Karpas-422 (cell line): ENCODE measurements around the gene P2RY11. TPM values are rescaled to one million over a fixed set of nuclear protein-coding genes. Genes with fewer than 3 reads are reported as not detected.
A peak's percentile ranks its signal among the peaks of the same experiment; 100 is the strongest.

Experiments
- DNase-seq: peaks from one replicate; pipeline ENCODE4 v3.0.0-alpha.2; 2015
- H2AFZ ChIP-seq: fragments of 200-600 bp; sonication (generic); 2 replicates; pipeline ENCODE4 v1.6.1; 2014; ENCODE audit warnings: antibody characterized with exemption, low read length, mixed read lengths
- H3K27ac ChIP-seq: fragments of 200-600 bp; sonication (generic); 2 replicates; pipeline ENCODE4 v1.5.1; 2014; ENCODE audit warnings: mild to moderate bottlenecking, low read length, moderate library complexity
- H3K27me3 ChIP-seq: fragments of 200-600 bp; sonication (generic); 2 replicates; pipeline ENCODE4 v1.6.1; 2014; ENCODE audit warnings: low read length, mixed read lengths
- H3K36me3 ChIP-seq: fragments of 200-600 bp; sonication (generic); 2 replicates; pipeline ENCODE4 v1.6.1; 2014; ENCODE audit warnings: low read length, mixed read lengths; ENCODE audit not compliant: insufficient read depth
- H3K4me1 ChIP-seq: fragments of 200-600 bp; sonication (generic); 2 replicates; pipeline ENCODE4 v1.6.1; 2014; ENCODE audit warnings: mild to moderate bottlenecking, low read length, mixed read lengths
- H3K4me2 ChIP-seq: fragments of 200-600 bp; sonication (generic); 2 replicates; pipeline ENCODE4 v1.6.1; 2014; ENCODE audit warnings: low read length, low read depth, mild to moderate bottlenecking; ENCODE audit not compliant: poor library complexity, severe bottlenecking
- H3K4me3 ChIP-seq: fragments of 200-600 bp; sonication (generic); 2 replicates; pipeline ENCODE4 v1.5.1; 2014; ENCODE audit warnings: mild to moderate bottlenecking, antibody characterized with exemption, low read length, mixed read lengths
- H3K79me2 ChIP-seq: fragments of 200-600 bp; sonication (generic); 2 replicates; pipeline ENCODE4 v1.6.1; 2014; ENCODE audit warnings: mild to moderate bottlenecking, low read length, mixed read lengths
- H3K9ac ChIP-seq: fragments of 200-600 bp; sonication (generic); 2 replicates; pipeline ENCODE4 v1.6.0; 2014; ENCODE audit warnings: low read length
- H3K9me2 ChIP-seq: fragments of 200-600 bp; sonication (generic), shearing (Covaris generic); replicated peaks from 2 replicates; pipeline ENCODE4 v1.6.0; 2014; ENCODE audit warnings: mild to moderate bottlenecking, low read length, moderate library complexity; ENCODE audit not compliant: insufficient read depth
- H3K9me3 ChIP-seq: fragments of 300-700, 200-600 bp; sonication (generic); 2 replicates; pipeline ENCODE4 v1.6.1; 2014; ENCODE audit warnings: low read length, mixed read lengths
- H4K20me1 ChIP-seq: fragments of 200-600 bp; sonication (generic); 2 replicates; pipeline ENCODE4 v1.6.1; 2014; ENCODE audit warnings: mild to moderate bottlenecking, antibody characterized with exemption, low read length, low read depth; ENCODE audit not compliant: insufficient read depth
- total RNA-seq: library from RNA; depleted of rRNA; stranded (reverse); fragments of >200 nt; shearing (Covaris generic); gene quantifications from 2 replicates; pipeline ENCODE4 v1.2.3, GENCODE V29; 2014; ENCODE audit warnings: low replicate concordance

Gene P2RY11
- total RNA-seq, 1 experiment from 2014 or later: 1.7 TPM

DNA sequence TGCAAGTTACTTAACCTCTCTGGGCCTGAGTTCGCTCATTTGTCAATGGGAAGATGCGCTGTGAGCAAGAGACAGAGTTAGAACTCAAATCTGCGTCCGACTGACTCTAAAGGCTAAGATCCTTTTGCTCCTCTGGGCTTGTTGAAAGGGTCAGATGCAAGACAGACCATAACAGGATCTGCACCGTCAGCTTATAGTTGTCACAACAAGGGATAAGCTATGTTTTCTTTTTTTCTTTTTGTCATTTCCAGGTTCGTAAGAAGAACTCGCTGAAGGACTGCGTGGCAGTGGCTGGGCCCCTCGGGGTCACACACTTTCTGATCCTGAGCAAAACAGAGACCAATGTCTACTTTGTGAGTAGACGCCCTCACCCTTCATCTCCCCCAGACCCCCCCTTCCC, 4.2 kb upstream of the P2RY11 start:
- Histone ChIP-seq H3K27me3 (no peaks in the 10 kb centered on the region), H2AFZ (no peak overlapping the region), H3K4me2 (peak overlapping the region; percentile 96), H3K9me3 (no peaks in the 10 kb centered on the region), H3K27ac (peak overlapping the region; percentile 86), H3K79me2 (peaks cover 25% of the 10 kb centered on the region), H3K4me3 (peak overlapping the region; percentile 100), H3K36me3 (peaks cover 32% of the 10 kb centered on the region), H3K9ac (peak overlapping the region; percentile 100), H3K9me2 (no peaks in the 10 kb centered on the region), H3K4me1 (peaks cover 57% of the 10 kb centered on the region), H4K20me1 (0 out of 2 replicates have a peak, but pooled peaks cover 6% of the 10 kb centered on the region)
- DNase-seq: no peak

- Histone ChIP-seq H2AFZ (no peak overlapping the region), H3K79me2 (peaks cover 25% of the 10 kb centered on the region), H3K4me2 (peak overlapping the region; percentile 96), H3K9me3 (no peaks in the 10 kb centered on the region), H3K4me3 (peak overlapping the region; percentile 100; the same call in 1 of the 2 replicates), H3K9ac (peak overlapping the region; percentile 100), H3K4me1 (peaks cover 50% of the 10 kb centered on the region), H3K27ac (peak overlapping the region; percentile 86), H3K36me3 (peaks cover 32% of the 10 kb centered on the region), H3K27me3 (no peaks in the 10 kb centered on the region), H4K20me1 (0 out of 2 replicates have a peak, but pooled peaks cover 6% of the 10 kb centered on the region), H3K9me2 (no peaks in the 10 kb centered on the region)
- no peak for DNase-seq
These were observed 3.6 kb upstream of the P2RY11 start for GRCh38 chr19:10107817-10108367.

GRCh38 chr19:10109528-10109927, 2.0 kb upstream of the P2RY11 start:
- H3K4me2 ChIP-seq: no peak overlapping the region
- no peak overlapping the region for H3K4me3 ChIP-seq
- H3K36me3 ChIP-seq: peaks cover 32% of the 10 kb centered on the region
- no peak overlapping the region for H2AFZ ChIP-seq
- no peak overlapping the region for H3K27ac ChIP-seq
- H3K79me2 ChIP-seq: peaks cover 25% of the 10 kb centered on the region
- peaks cover 45% of the 10 kb centered on the region for H3K4me1 ChIP-seq
- H3K27me3 ChIP-seq: no peaks in the 10 kb centered on the region
- H3K9ac ChIP-seq: no peak overlapping the region
- no peaks in the 10 kb centered on the region for H3K9me3 ChIP-seq
- no peak for DNase-seq
- no peaks in the 10 kb centered on the region for H3K9me2 ChIP-seq
- H4K20me1 ChIP-seq: peaks cover 18% of the 10 kb centered on the region; the same call in 1 of the 2 replicates

GRCh38 chr19:10110076-10110971, 1.2 kb upstream of the P2RY11 start:
- no peak overlapping the region for H3K4me2 ChIP-seq
- H4K20me1 ChIP-seq: peaks cover 18% of the 10 kb centered on the region; the same call in 1 of the 2 replicates
- H3K79me2 ChIP-seq: peaks cover 25% of the 10 kb centered on the region
- no peak overlapping the region for H3K4me3 ChIP-seq
- H3K36me3 ChIP-seq: peaks cover 32% of the 10 kb centered on the region
- no peak overlapping the region for H3K9ac ChIP-seq
- no peak overlapping the region for H2AFZ ChIP-seq
- no peaks in the 10 kb centered on the region for H3K9me3 ChIP-seq
- no peaks in the 10 kb centered on the region for H3K9me2 ChIP-seq
- DNase-seq: no peak
- peaks cover 37% of the 10 kb centered on the region for H3K4me1 ChIP-seq
- no peak overlapping the region for H3K27ac ChIP-seq
- no peaks in the 10 kb centered on the region for H3K27me3 ChIP-seq

GRCh38 chr19:10110972-10111317, 548 bp upstream of the P2RY11 start:
- H3K4me3 ChIP-seq: no peak overlapping the region
- peaks cover 21% of the 10 kb centered on the region; the same call in 1 of the 2 replicates for H4K20me1 ChIP-seq
- DNase-seq: no peak
- H3K9me3 ChIP-seq: no peaks in the 10 kb centered on the region
- no peak overlapping the region for H2AFZ ChIP-seq
- no peak overlapping the region for H3K4me2 ChIP-seq
- no peaks in the 10 kb centered on the region for H3K27me3 ChIP-seq
- no peaks in the 10 kb centered on the region for H3K9me2 ChIP-seq
- H3K27ac ChIP-seq: no peak overlapping the region; the same call in 1 of the 2 replicates
- peaks cover 32% of the 10 kb centered on the region for H3K36me3 ChIP-seq
- H3K79me2 ChIP-seq: peaks cover 25% of the 10 kb centered on the region
- H3K4me1 ChIP-seq: peaks cover 31% of the 10 kb centered on the region
- H3K9ac ChIP-seq: no peak overlapping the region

GRCh38 chr19:10112037-10112761, 706 bp downstream of the P2RY11 start:
- Histone ChIP-seq H3K36me3 (peaks cover 29% of the 10 kb centered on the region), H3K9me3 (no peaks in the 10 kb centered on the region), H3K4me2 (no peak overlapping the region), H3K27me3 (no peaks in the 10 kb centered on the region), H4K20me1 (peaks cover 31% of the 10 kb centered on the region; the same call in 1 of the 2 replicates), H3K4me1 (peaks cover 29% of the 10 kb centered on the region), H3K9ac (no peak overlapping the region), H3K79me2 (peaks cover 16% of the 10 kb centered on the region), H2AFZ (no peak overlapping the region), H3K27ac (peak overlapping the region; percentile 33; the same call in 1 of the 2 replicates), H3K4me3 (no peak overlapping the region), H3K9me2 (no peaks in the 10 kb centered on the region)
- peak; percentile 63 for DNase-seq

GRCh38 chr19:10112895-10113591, 1.6 kb downstream of the P2RY11 start:
- DNase-seq: peak; percentile 90
- H2AFZ ChIP-seq: no peak overlapping the region
- H4K20me1 ChIP-seq: peaks cover 32% of the 10 kb centered on the region; the same call in 1 of the 2 replicates
- H3K79me2 ChIP-seq: peaks cover 13% of the 10 kb centered on the region
- no peaks in the 10 kb centered on the region for H3K27me3 ChIP-seq
- H3K9me2 ChIP-seq: no peaks in the 10 kb centered on the region
- peaks cover 20% of the 10 kb centered on the region for H3K4me1 ChIP-seq
- H3K4me2 ChIP-seq: no peak overlapping the region
- no peak overlapping the region for H3K4me3 ChIP-seq
- peaks cover 26% of the 10 kb centered on the region for H3K36me3 ChIP-seq
- no peak overlapping the region for H3K9ac ChIP-seq
- peak overlapping the region; percentile 33; the same call in 1 of the 2 replicates for H3K27ac ChIP-seq
- H3K9me3 ChIP-seq: no peaks in the 10 kb centered on the region
